GM06990 (cell line): ENCODE measurements around the gene ATP1A1.

ENCODE experiments used
- DNase-seq: peaks from one replicate; pipeline ENCODE4 v3.0.0-alpha.2; 2011; ENCODE audit not compliant: insufficient read length; ENCODE audit errors: extremely low read depth
- H3K27me3 ChIP-seq: replicated peaks from 2 replicates; pipeline ENCODE4 v1.6.0; 2011; ENCODE audit warnings: low read length; ENCODE audit not compliant: control insufficient read depth, insufficient read depth
- H3K36me3 ChIP-seq: 2 replicates; pipeline ENCODE4 v1.5.1; 2011; ENCODE audit warnings: low read length; ENCODE audit not compliant: control insufficient read depth, insufficient read depth
- H3K4me3 ChIP-seq: replicated peaks from 2 replicates; pipeline ENCODE4 v1.5.1; 2011; ENCODE audit warnings: low read depth, mild to moderate bottlenecking, control low read depth, low read length
- TF ChIP-seq, protein P1 (sequence below): IDR thresholded peaks from 2 replicates; pipeline ENCODE4 v1.5.1; 2011; ENCODE audit warnings: low read length, control low read depth, mild to moderate bottlenecking, inconsistent platforms; ENCODE audit not compliant: insufficient read depth, poor library complexity, severe bottlenecking

ATP1A1 gene

DNA sequence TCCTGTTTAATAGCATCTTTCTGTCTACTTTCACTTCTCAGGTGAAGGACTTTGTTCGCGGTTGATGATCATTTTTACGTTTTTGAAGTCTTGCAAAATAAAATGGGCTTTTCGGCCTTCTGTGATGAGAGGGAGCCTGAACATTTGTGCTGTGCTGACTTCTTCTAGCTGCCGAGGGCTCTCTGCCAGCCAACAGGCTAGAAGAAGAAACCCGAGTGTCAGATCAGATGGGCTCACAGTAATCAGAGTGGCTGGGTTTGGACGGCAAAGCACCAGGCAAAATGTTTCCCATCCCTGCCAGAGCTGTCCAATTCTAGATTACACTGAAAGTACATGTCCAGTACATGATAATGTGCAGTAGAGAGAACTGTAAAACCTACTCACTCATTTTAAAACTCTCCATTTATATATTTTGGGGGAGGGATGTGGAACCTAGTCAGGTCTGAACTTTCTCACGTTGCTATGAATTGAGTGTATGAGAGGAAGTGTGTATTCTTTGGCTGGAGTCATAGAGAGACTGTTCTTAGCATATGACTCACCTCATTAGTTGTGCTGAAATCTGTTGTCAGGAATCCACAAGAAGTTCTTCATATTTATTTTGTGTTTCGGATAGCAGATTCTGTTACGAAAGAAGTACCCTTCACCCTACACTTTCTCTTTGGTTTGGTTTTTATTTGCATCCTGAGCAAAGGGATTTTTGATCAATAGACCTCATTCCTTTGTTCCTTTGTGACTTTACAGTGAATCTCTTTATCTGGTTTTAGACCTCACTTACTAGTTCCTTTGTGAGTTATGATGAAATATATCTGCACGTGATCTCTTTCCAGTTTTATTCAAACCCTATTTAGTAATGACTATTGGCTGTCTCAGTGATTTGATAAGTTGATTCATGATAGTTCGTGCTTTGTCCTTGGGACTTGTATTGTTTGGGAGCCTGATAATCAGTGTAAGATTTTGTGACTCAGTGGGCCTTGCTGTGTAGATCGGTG is 4.8 kb downstream of the ATP1A1 start:
- no peaks in the 10 kb centered on the region for H3K27me3 ChIP-seq
- DNase-seq = peak; percentile 78
- H3K36me3 ChIP-seq = no peaks in the 10 kb centered on the region
- peak overlapping the region; percentile 89 for H3K4me3 ChIP-seq
- TF ChIP-seq, protein P1, sequence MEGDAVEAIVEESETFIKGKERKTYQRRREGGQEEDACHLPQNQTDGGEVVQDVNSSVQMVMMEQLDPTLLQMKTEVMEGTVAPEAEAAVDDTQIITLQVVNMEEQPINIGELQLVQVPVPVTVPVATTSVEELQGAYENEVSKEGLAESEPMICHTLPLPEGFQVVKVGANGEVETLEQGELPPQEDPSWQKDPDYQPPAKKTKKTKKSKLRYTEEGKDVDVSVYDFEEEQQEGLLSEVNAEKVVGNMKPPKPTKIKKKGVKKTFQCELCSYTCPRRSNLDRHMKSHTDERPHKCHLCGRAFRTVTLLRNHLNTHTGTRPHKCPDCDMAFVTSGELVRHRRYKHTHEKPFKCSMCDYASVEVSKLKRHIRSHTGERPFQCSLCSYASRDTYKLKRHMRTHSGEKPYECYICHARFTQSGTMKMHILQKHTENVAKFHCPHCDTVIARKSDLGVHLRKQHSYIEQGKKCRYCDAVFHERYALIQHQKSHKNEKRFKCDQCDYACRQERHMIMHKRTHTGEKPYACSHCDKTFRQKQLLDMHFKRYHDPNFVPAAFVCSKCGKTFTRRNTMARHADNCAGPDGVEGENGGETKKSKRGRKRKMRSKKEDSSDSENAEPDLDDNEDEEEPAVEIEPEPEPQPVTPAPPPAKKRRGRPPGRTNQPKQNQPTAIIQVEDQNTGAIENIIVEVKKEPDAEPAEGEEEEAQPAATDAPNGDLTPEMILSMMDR = no peak

DNA sequence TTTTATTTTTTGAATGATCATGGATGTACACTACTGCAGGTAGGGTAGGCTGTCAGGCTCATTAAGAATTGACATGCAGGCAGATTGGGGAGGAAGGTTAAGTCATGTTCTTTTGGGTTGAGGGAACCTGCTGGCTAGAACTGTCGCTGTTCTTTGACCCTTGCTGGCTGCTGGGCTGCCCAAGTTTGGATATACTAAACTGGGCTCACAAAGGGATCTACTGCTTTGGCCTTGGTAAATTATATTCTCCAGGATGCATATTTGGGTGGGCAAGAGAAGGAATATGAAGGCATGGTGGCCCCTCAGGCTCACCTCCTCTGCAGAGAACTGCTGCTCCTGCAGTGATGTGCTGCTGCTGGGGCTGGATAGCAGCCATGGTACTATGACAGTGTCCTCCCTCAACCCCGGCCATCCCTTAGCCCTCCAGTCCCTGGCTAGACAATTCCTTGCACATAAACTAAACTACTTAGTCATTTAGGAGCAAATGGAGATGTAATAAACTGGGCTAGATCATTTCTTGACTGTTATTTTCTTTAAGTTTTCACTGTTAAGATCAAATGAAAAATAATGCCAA is 6.1 kb downstream of the ATP1A1 start:
- TF ChIP-seq, protein P1 = no peak
- Histone ChIP-seq H3K27me3 (no peaks in the 10 kb centered on the region), H3K4me3 (0 out of 2 replicates have a peak overlapping the region, but pooled peaks have one; percentile 17), H3K36me3 (no peaks in the 10 kb centered on the region)
- DNase-seq = no peak

DNA sequence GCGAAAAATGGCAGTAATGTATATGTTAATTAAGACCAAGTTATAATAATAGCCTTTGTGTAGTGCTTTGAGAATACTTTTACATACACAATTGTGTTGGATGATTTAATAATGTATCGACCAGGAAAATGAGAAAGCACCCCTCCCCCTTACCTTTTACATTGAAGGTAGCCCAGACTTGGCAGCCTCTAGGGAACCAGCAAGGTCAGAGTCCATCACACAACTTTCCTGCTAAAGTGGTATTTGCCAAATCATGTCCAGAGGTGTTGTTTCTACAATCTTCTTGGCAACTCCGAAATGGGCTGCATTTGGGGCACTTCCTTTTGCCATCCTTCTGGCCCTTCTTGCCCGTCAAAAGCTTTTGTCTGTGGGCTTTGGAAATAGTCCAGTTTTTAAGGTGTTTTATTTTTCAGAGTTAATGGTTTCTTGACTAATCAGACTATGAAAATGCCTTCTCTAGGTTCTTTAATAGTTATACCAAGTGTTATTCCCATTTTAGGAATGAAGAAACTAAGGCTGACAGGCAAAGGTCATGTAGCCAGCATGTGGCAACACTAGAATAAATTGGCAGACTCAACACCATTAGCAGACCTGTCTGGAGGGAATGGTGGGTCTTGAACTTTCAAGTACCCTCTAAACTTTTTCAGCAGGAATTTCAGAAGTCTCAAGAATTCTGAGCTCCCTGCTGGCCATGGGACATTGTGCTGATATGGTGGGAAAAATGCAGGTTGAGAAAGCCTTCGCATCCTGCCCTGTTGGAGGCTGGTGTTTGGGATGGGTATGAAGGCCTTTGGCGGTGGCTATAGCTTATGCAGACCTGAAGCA is 6.8 kb downstream of the ATP1A1 start:
- Histone ChIP-seq H3K4me3 (0 out of 2 replicates have a peak overlapping the region, but pooled peaks have one; percentile 11), H3K36me3 (peaks cover 1% of the 10 kb centered on the region), H3K27me3 (no peaks in the 10 kb centered on the region)
- TF ChIP-seq, protein P1 = no peak
- no peak for DNase-seq

DNA sequence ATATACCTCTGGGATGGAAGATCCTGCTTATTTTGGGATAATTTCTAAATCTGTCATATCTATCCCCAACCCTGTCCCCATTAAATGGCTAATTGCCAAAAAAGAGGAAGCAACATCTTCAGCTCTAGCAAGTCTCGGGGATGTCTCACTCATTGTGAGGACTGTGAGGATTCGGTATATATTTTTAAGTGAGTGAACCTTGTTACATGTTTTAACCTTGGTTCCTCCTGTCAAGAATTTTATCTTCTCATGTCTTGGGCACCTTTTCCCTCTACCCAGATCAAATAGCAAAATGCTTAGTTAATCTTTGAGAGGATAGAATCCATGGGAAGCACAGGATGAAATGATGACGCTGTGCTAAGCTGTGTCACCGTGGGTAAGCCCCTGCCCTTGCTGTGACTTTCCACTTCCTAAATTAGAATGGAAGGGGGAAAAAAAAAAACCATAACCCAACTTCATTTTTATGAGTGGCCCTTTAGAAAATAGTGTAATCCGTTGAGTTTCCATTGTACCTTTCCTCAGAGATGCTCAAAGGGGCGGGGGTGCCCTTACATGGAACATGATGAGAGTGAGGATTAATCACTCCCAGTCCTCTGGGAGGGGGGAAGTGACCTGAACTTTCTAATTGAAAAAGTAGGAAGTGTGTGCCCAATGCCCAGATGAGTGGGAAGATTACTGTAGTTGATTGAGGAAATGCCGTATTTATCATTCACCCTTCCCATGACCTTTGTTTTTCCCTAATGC is 7.6 kb downstream of the ATP1A1 start:
- peak overlapping the region; percentile 31 for H3K4me3 ChIP-seq
- peaks cover 6% of the 10 kb centered on the region for H3K36me3 ChIP-seq
- H3K27me3 ChIP-seq = no peaks in the 10 kb centered on the region
- TF ChIP-seq, protein P1 = no peak
- no peak for DNase-seq

DNA sequence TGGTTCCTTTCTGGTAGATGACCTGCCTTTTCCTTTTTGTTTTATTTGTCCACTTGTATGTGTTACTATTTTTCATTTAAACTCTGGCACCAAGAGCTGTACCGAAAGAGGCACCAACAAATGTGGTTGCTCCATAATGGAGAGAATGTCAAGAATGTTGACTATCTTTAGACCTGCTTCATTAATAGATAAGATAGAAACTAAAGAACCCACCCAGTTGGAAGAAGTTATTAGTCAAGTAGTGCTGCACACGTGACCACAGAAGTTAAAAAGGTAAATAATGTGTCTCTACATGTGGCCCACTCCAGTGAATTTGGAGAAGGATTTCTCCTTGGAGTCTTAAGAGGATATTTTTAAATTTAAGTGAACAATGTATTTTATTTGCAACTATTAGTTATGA is 9.3 kb downstream of the ATP1A1 start:
- Histone ChIP-seq H3K36me3 (peaks cover 12% of the 10 kb centered on the region), H3K27me3 (no peaks in the 10 kb centered on the region), H3K4me3 (no peak overlapping the region)
- DNase-seq = no peak
- TF ChIP-seq, protein P1 = no peak
